ENCODE measurements around the gene ADCY4. TPM values are rescaled to one million over a fixed set of nuclear protein-coding genes. Genes with fewer than 3 reads are reported as not detected.

ADCY4 gene
- total and polyA plus RNA-seq, 2 of the 13 experiments (the other 11 are each of a cell fraction or from before 2014, with no cell fraction given) = 0.03 TPM; not detected in 1

GRCh38 chr14:24298892-24299254 is 36.0 kb downstream of the ADCY4 start:
- Histone ChIP-seq H3K9me3 (ENCODE audit: low read length) (no peaks in the 10 kb centered on the region), H3K4me3 (replicated peaks in 1 of 3; ENCODE audit: insufficient read depth in 1 of 3, low read depth in 2 of 3, low read length in 3 of 3) (peak overlapping the region; percentile 79 to 98 (median 89)), H2AFZ (ENCODE audit: low read length) (no peak overlapping the region), H3K27ac (ENCODE audit: extremely low read length, insufficient read depth, low read length) (peak overlapping the region; percentile 83), H3K4me2 (ENCODE audit: low read depth, low read length) (peak overlapping the region; percentile 99), H3K9ac (ENCODE audit: insufficient read depth, low read depth, low read length) (peak overlapping the region; percentile 92), H3K36me3 (replicated peaks in 1 of 2; ENCODE audit: control insufficient read depth in 1 of 2, insufficient read depth in 2 of 2, low read length in 2 of 2) (peaks cover 37 to 54% of the 10 kb centered on the region in 2 experiments), H3K79me2 (ENCODE audit: insufficient read depth, low read length) (peaks cover 39% of the 10 kb centered on the region), H4K20me1 (ENCODE audit: insufficient read depth, low read length) (0 out of 2 replicates have a peak, but pooled peaks cover 4% of the 10 kb centered on the region), H3K27me3 (ENCODE audit: control insufficient read depth in 1 of 2, insufficient read depth in 2 of 2, low read length in 2 of 2) (no peaks in the 10 kb centered on the region; a peak in 1 of 5 replicates), H3K4me1 (ENCODE audit: insufficient read depth, low read length) (peaks cover 45% of the 10 kb centered on the region)
- peak; percentile 82 for DNase-seq (ENCODE audit: low spot score)
- ATAC-seq = peak; percentile 70
- WGBS (ENCODE audit: low lambda C conversion rate) = 13% methylated on average over 7 of the region's 7 CpGs
- in situ Hi-C loops (cut with HindIII; ENCODE audit: extremely low pct_ligation_motif_present, low pct_unique_long_range_greater_than_20kb) (loop anchor here (5.0 kb wide), 1 partner anchor 57 kb away; the partner anchor contains the start of gene TINF2), intact Hi-C loops (cut with micrococcal nuclease; ENCODE audit: unreplicated experiment) (loop anchor here (1.0 to 10.0 kb wide), 3 partner anchors 8 to 994 kb away; partner anchors contain the start of genes BCL2L2, CIDEB, EMC9 and PPP1R3E)
- ChIA-PET CTCF (ENCODE audit: low intra/inter-chr PET ratio, low total read pairs) (interaction anchor here (1.4 to 5.7 kb wide), 7 partner anchors 10 to 85 kb away, joined by 4 to 217 read pairs (median 10); partner anchors contain the start of genes CHMP4A, CIDEB, LTB4R2 and MDP1), POLR2A (interaction anchor here (0.8 to 24.7 kb wide), 25 partner anchors 9 to 542 kb away, joined by 3 to 850 read pairs (median 11); partner anchors contain the start of genes CBLN3, CHMP4A, CIDEB and DCAF11)
- no TSS peak for BruUV-seq (replicated peaks)
- no peak for FAIRE-seq
- TF ChIP-seq JUND (CRISPR knock-in tag; IDR thresholded peaks at IDR 0.05) (peak; percentile 50), HDAC6 (IDR thresholded peaks at IDR 0.05; ENCODE audit: low read depth, low read length) (0 out of 2 replicates have a peak, but pooled peaks have one; percentile 14), YEATS4 (CRISPR knock-in tag; IDR thresholded peaks at IDR 0.05; ENCODE audit: borderline replicate concordance) (no peak), ZNF709 (CRISPR knock-in tag; IDR thresholded peaks at IDR 0.05) (0 out of 2 replicates have a peak, but pooled peaks have one; percentile 5), ZNF674 (CRISPR knock-in tag; IDR thresholded peaks at IDR 0.05; ENCODE audit: low read depth) (peak; percentile 87; the same call in 1 of the 2 replicates), BCLAF1 (IDR thresholded peaks at IDR 0.05) (no peak), ZNF510 (CRISPR knock-in tag; IDR thresholded peaks at IDR 0.05; ENCODE audit: low read depth) (0 out of 2 replicates have a peak, but pooled peaks have one; percentile 29), MXI1 (IDR thresholded peaks at IDR 0.05; ENCODE audit: borderline replicate concordance, low read depth, low read length) (peak; percentile 42; the same call in 1 of the 3 replicates), JARID2 (CRISPR knock-in tag; IDR thresholded peaks at IDR 0.05; ENCODE audit: insufficient replicate concordance) (peak; percentile 9), RBAK (CRISPR knock-in tag; IDR thresholded peaks at IDR 0.05) (no peak), XRCC5 (optimal IDR thresholded peaks at IDR 0.05; ENCODE audit: low read length) (peak; percentile 38), FOSL2 (CRISPR knock-in tag; IDR thresholded peaks at IDR 0.05) (peak; percentile 81), ZNF414 (CRISPR knock-in tag; IDR thresholded peaks at IDR 0.05) (no peak), CHD2 (IDR thresholded peaks at IDR 0.05; ENCODE audit: low read depth, low read length) (peak; percentile 38; the same call in 1 of the 2 replicates), POLR2AphosphoS5 (IDR thresholded peaks at IDR 0.05; ENCODE audit: low read depth, low read length) (peak; percentile 27; the same call in 1 of the 2 replicates), RFXAP (CRISPR knock-in tag; IDR thresholded peaks at IDR 0.05; ENCODE audit: borderline replicate concordance) (no peak), GRHL1 (CRISPR knock-in tag; conservative IDR thresholded peaks at IDR 0.05) (no peak), ZNF850 (CRISPR knock-in tag; conservative IDR thresholded peaks at IDR 0.05) (0 out of 2 replicates have a peak, but pooled peaks have one; percentile 12)

All from HepG2 (cell line).